Neuronal stem cell (in vitro differentiated cells): ENCODE results near the gene DPP9.

Experiments used
- DNase-seq: peaks from one replicate; pipeline ENCODE4 v3.0.0-alpha.2; 2013; ENCODE audit warnings: low spot score
- H2AFZ ChIP-seq: one replicate; pipeline ENCODE4 v1.6.1; 2013; ENCODE audit warnings: mild to moderate bottlenecking, low read length, inconsistent platforms
- H2AK5ac ChIP-seq: 2 replicates; pipeline ENCODE4 v1.6.1; 2013; ENCODE audit warnings: low read depth, mild to moderate bottlenecking, inconsistent platforms, low read length, moderate library complexity, mixed read lengths
- H2BK120ac ChIP-seq: 2 replicates; pipeline ENCODE4 v1.6.1; 2013; ENCODE audit warnings: low read depth, mild to moderate bottlenecking, inconsistent platforms, low read length, moderate library complexity, mixed read lengths
- H2BK12ac ChIP-seq: one replicate; pipeline ENCODE4 v1.6.1; 2013; ENCODE audit warnings: low read length, inconsistent platforms
- H2BK15ac ChIP-seq: 2 replicates; pipeline ENCODE4 v1.6.1; 2013; ENCODE audit warnings: mild to moderate bottlenecking, low read length, inconsistent platforms, mixed read lengths
- H2BK5ac ChIP-seq: one replicate; pipeline ENCODE4 v1.6.1; 2013; ENCODE audit warnings: inconsistent platforms, mild to moderate bottlenecking, low read length, moderate library complexity
- H3K14ac ChIP-seq: one replicate; pipeline ENCODE4 v1.6.1; 2013; ENCODE audit warnings: low read length, inconsistent platforms
- H3K18ac ChIP-seq: 2 replicates; pipeline ENCODE4 v1.6.1; 2013; ENCODE audit warnings: low read length, inconsistent platforms
- H3K23ac ChIP-seq: 2 replicates; pipeline ENCODE4 v1.6.1; 2013; ENCODE audit warnings: low read depth, mild to moderate bottlenecking, mixed read lengths, low read length, inconsistent platforms; ENCODE audit not compliant: poor library complexity
- H3K27ac ChIP-seq: replicated peaks from 3 replicates; pipeline ENCODE4 v1.5.1; 2013; ENCODE audit warnings: low read length, inconsistent platforms
- H3K27me3 ChIP-seq, 3 experiments: 2 replicates each; pipeline ENCODE4 v1.6.1; 2013; ENCODE audit warnings: low read length in 3 of 3, mild to moderate bottlenecking in 2 of 3, inconsistent platforms in 1 of 3, low read depth in 1 of 3, mixed read lengths in 1 of 3, moderate library complexity in 1 of 3; ENCODE audit not compliant: control insufficient read depth in 3 of 3, insufficient read depth in 3 of 3
- H3K36me3 ChIP-seq, 2 donors: replicated peaks in 1 of 2; 2 replicates each; pipeline ENCODE4 v1.6.1; 2013; ENCODE audit warnings: low read length in 2 of 2; ENCODE audit not compliant: control insufficient read depth in 2 of 2, insufficient read depth in 2 of 2
- H3K4ac ChIP-seq: 2 replicates; pipeline ENCODE4 v1.6.1; 2013; ENCODE audit warnings: inconsistent platforms, mild to moderate bottlenecking, low read length, moderate library complexity
- H3K4me1 ChIP-seq, 2 donors: 1 replicate in 1 of 2; 2 replicates in 1 of 2; pipeline ENCODE4 v1.6.1; 2013; ENCODE audit warnings: low read length in 2 of 2, low read depth in 1 of 2; ENCODE audit not compliant: control insufficient read depth in 2 of 2, insufficient read depth in 1 of 2
- H3K4me2 ChIP-seq: one replicate; pipeline ENCODE4 v1.6.1; 2013; ENCODE audit warnings: mild to moderate bottlenecking, low read length, inconsistent platforms; ENCODE audit not compliant: insufficient read depth, poor library complexity, severe bottlenecking
- H3K4me3 ChIP-seq, 2 donors: 2 replicates each; pipeline ENCODE4 v1.5.1; 2013; ENCODE audit warnings: low read length in 2 of 2, mild to moderate bottlenecking in 2 of 2, inconsistent platforms in 1 of 2, moderate library complexity in 1 of 2
- H3K79me1 ChIP-seq: one replicate; pipeline ENCODE4 v1.6.1; 2013; ENCODE audit warnings: low read depth, mild to moderate bottlenecking, inconsistent platforms, low read length, moderate library complexity
- H3K9ac ChIP-seq: one replicate; pipeline ENCODE4 v1.6.1; 2013; ENCODE audit warnings: mild to moderate bottlenecking, low read depth, low read length, inconsistent platforms; ENCODE audit not compliant: poor library complexity
- H3K9me3 ChIP-seq, 2 donors: replicated peaks in 1 of 2; 2 replicates each; pipeline versions ENCODE3 to v1.6.1; 2013; ENCODE audit warnings: low read length in 2 of 2, mild to moderate bottlenecking in 2 of 2, inconsistent platforms in 1 of 2, low read depth in 1 of 2, mixed read lengths in 1 of 2, moderate library complexity in 1 of 2; ENCODE audit not compliant: control insufficient read depth in 2 of 2, insufficient read depth in 1 of 2
- H4K8ac ChIP-seq: one replicate; pipeline ENCODE4 v1.6.1; 2013; ENCODE audit warnings: low read depth, mild to moderate bottlenecking, inconsistent platforms, low read length, moderate library complexity
- H4K91ac ChIP-seq: one replicate; pipeline ENCODE4 v1.6.1; 2013; ENCODE audit warnings: low read length, low read depth, mild to moderate bottlenecking, inconsistent platforms; ENCODE audit not compliant: poor library complexity
- WGBS, 2 donors: extraction: QIAGEN DNeasy Blood & Tissue Kit; methylation state at CpG; one replicate each; pipeline ENCODE4 v1.1.7; 2013; ENCODE audit warnings: missing lambda C conversion rate in 2 of 2, mixed read lengths in 1 of 2; ENCODE audit not compliant: insufficient read length in 2 of 2, insufficient replicate concordance in 1 of 2; ENCODE audit errors: extremely low coverage in 2 of 2; 5-methylcytosine and 5-hydroxymethylcytosine counted together

DPP9 gene

DNA sequence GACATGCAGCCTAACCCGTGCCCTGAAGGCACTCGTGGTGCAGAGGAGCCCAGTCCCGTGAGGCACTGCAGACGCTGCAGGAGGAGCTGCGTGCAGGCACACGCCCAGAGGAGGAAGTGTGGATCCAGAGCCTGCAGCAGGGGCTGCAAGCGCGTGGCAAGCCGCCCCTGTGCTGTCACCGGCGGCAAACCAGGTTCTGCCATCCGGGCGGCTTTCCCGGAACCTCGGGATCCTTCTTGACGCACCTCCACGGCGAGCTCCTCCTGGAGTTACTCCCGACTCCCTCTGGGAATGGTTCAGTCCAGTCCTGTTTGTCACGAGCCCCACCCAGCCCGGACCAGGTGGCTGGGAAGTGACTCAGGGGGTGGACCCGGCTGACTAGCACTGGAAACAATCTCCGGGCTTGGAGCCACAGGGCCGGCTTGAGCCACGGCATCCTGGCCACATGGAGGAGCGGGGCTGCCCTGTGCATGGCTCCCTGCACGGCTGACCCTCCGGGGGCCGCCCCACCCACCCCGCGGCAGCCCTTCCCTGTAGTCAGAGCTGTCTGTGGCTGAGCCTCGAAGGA is 10.2 kb downstream of the DPP9 start:
- no peak overlapping the region for H3K4me2 ChIP-seq
- no peak overlapping the region for H2BK15ac ChIP-seq
- H3K23ac ChIP-seq = peak overlapping the region; percentile 73
- no peak overlapping the region for H3K9ac ChIP-seq
- H2BK12ac ChIP-seq = no peak overlapping the region
- H3K4me1 ChIP-seq = no peaks in the 10 kb centered on the region
- no peak overlapping the region for H2AK5ac ChIP-seq
- H4K8ac ChIP-seq = no peak overlapping the region
- no peak overlapping the region for H3K18ac ChIP-seq
- no peak overlapping the region for H2BK5ac ChIP-seq
- H3K9me3 ChIP-seq = no peaks in the 10 kb centered on the region
- H3K79me1 ChIP-seq = peaks cover 5% of the 10 kb centered on the region
- no peak for DNase-seq
- H2BK120ac ChIP-seq = no peak overlapping the region
- H3K4me3 ChIP-seq = no peak overlapping the region
- no peak overlapping the region for H2AFZ ChIP-seq
- H4K91ac ChIP-seq = no peak overlapping the region
- H3K36me3 ChIP-seq = peaks cover 49 to 84% of the 10 kb centered on the region in 2 donors
- H3K4ac ChIP-seq = no peak overlapping the region
- H3K27me3 ChIP-seq = no peaks in the 10 kb centered on the region
- WGBS, 2 donors = no CpG with 5 or more reads among the region's 32 CpGs
- H3K14ac ChIP-seq = no peak overlapping the region
- no peak overlapping the region for H3K27ac ChIP-seq

- peaks cover 46 to 81% of the 10 kb centered on the region in 2 donors for H3K36me3 ChIP-seq
These were observed 10.9 kb downstream of the DPP9 start for GRCh38 chr19:4712771-4713170.

DNA sequence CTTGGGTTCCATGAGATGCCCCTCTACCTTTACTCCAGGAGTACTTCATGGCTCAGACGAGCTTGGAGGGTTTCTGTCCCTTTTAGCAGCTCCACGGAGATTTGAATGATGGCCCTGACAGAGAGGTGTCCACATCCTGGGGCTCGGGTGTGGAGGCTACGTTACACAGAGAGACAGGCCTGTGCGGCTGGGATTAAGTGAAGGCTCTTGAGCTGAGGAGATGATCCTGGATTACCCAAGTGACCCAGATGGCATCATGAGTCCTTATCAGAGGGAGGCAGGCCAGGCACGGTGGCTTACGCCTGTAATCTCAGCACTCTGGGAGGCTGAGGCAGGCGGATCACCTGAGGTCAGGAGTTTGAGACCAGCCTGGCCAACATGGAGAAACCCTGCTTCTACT is 12.4 kb downstream of the DPP9 start:
- H4K8ac ChIP-seq = no peak overlapping the region
- no peak overlapping the region for H3K9ac ChIP-seq
- WGBS, 2 donors = no CpG with 5 or more reads among the region's 8 CpGs
- DNase-seq = no peak
- peaks cover 41 to 77% of the 10 kb centered on the region in 2 donors for H3K36me3 ChIP-seq
- no peak overlapping the region for H2BK15ac ChIP-seq
- H3K18ac ChIP-seq = no peak overlapping the region
- H3K4me2 ChIP-seq = no peak overlapping the region
- H2BK120ac ChIP-seq = no peak overlapping the region
- no peak overlapping the region for H3K23ac ChIP-seq
- H2BK12ac ChIP-seq = no peak overlapping the region
- H3K14ac ChIP-seq = no peak overlapping the region
- H3K4me3 ChIP-seq = no peak overlapping the region
- no peaks in the 10 kb centered on the region for H3K27me3 ChIP-seq
- no peak overlapping the region for H4K91ac ChIP-seq
- H3K79me1 ChIP-seq = peaks cover 5% of the 10 kb centered on the region
- H3K27ac ChIP-seq = no peak overlapping the region
- H2BK5ac ChIP-seq = no peak overlapping the region
- no peak overlapping the region for H3K4ac ChIP-seq
- H3K4me1 ChIP-seq = no peaks in the 10 kb centered on the region
- no peaks in the 10 kb centered on the region for H3K9me3 ChIP-seq
- H2AK5ac ChIP-seq = no peak overlapping the region
- H2AFZ ChIP-seq = no peak overlapping the region

More at GRCh38 chr19:4712771-4713170, 10.9 kb downstream of the DPP9 start:
- H2BK5ac ChIP-seq = no peak overlapping the region
- peak overlapping the region; percentile 73 for H3K23ac ChIP-seq
- H3K9ac ChIP-seq = no peak overlapping the region
- H3K4me2 ChIP-seq = no peak overlapping the region
- no peak overlapping the region for H2BK15ac ChIP-seq
- no peak overlapping the region for H3K14ac ChIP-seq
- H3K9me3 ChIP-seq = no peaks in the 10 kb centered on the region
- H3K18ac ChIP-seq = no peak overlapping the region
- no peaks in the 10 kb centered on the region for H3K27me3 ChIP-seq
- no peak overlapping the region for H4K91ac ChIP-seq
- H3K4ac ChIP-seq = no peak overlapping the region
- H2BK12ac ChIP-seq = no peak overlapping the region
- no peak overlapping the region for H4K8ac ChIP-seq
- H3K4me3 ChIP-seq = peak overlapping the region in 1 of 2 donors; percentile 18
- H2BK120ac ChIP-seq = no peak overlapping the region
- no peak for DNase-seq
- H2AK5ac ChIP-seq = no peak overlapping the region
- H3K4me1 ChIP-seq = no peaks in the 10 kb centered on the region
- no peak overlapping the region for H2AFZ ChIP-seq
- no peak overlapping the region for H3K27ac ChIP-seq
- WGBS, 2 donors = no CpG with 5 or more reads among the region's 14 CpGs
- peaks cover 5% of the 10 kb centered on the region for H3K79me1 ChIP-seq

DNA sequence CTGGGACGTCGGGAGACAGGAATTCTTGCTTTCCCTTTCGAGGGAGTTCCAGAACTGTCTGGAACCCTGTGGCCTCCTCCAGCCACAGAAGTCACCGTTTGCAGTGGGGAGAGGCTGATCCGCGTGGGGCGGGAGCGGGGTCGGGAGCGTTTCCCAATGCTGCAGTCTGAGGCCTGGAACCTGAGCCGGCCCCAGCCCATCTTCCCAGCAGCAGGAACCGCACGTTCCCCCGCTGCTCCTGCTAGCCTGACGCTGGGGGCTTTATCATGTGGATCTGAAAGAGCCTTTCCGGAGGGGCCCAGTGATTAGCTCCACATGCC is 13.4 kb downstream of the DPP9 start:
- DNase-seq = no peak
- Histone ChIP-seq H3K27ac (no peak overlapping the region), H3K4me3 (no peak overlapping the region), H2BK5ac (peak overlapping the region; percentile 53), H3K14ac (no peak overlapping the region), H3K4ac (no peak overlapping the region), H2BK12ac (no peak overlapping the region), H3K23ac (no peak overlapping the region), H3K18ac (no peak overlapping the region), H4K91ac (no peak overlapping the region), H3K9me3 (no peaks in the 10 kb centered on the region), H3K27me3 (no peaks in the 10 kb centered on the region), H2BK15ac (no peak overlapping the region), H3K36me3 (peaks cover 39 to 76% of the 10 kb centered on the region in 2 donors), H3K79me1 (peaks cover 5% of the 10 kb centered on the region), H3K4me1 (no peaks in the 10 kb centered on the region), H4K8ac (no peak overlapping the region), H2AFZ (no peak overlapping the region), H2AK5ac (no peak overlapping the region), H3K4me2 (no peak overlapping the region), H3K9ac (peak overlapping the region; percentile 21), H2BK120ac (no peak overlapping the region)
- WGBS, 2 donors = no CpG with 5 or more reads among the region's 16 CpGs
